Activated gamma-delta T cell treated with anti-CD3 and anti-CD28 coated beads, Interleukin-2, amount 50 U/mL, for 16 hours (primary cell): ENCODE measurements around the gene WWOX.

Experiments
- DNase-seq: peaks from one replicate; pipeline ENCODE4 v3.0.0-alpha.2; 2020; ENCODE audit warnings: low read depth

The WWOX gene

DNA sequence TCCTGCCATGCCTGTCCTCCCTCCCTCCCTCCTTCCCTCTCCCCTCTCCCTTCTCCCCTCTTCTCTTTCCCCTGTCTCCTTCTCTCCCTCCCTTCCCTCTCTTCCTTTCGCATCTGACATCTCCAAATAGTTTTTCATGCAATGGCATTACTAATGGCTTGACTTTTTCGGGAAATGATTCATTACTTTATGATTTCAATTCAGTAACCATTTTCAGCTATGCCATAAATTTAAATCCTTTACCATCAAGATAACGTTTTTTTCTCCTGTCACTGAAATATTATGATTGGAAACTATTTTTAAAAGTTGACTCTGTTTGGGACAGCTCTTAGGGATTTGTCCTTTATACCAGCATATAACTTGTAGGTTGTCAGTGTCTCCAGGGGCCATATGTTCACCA lies 201.0 kb downstream of the WWOX start:
- no peak for DNase-seq

DNA sequence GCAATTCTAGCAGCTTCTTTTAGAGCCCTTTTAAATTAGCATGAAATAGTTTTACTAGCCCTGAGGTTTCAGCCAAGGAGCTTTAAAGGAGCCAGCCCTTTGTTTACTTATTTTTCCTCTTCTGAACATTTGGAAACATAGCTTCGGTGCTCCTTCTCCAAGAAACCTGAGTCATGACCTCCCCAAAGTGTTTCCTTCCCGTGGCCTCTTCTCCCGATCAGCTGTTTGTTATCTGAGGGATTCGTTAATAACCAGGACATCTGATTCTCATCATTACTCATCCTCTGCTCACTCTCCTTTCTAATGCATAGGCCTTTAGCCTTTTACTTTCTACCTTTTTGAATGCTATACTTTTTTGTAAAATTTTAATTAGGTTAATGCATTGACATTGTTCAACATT lies 204.5 kb downstream of the WWOX start:
- no peak for DNase-seq

DNA sequence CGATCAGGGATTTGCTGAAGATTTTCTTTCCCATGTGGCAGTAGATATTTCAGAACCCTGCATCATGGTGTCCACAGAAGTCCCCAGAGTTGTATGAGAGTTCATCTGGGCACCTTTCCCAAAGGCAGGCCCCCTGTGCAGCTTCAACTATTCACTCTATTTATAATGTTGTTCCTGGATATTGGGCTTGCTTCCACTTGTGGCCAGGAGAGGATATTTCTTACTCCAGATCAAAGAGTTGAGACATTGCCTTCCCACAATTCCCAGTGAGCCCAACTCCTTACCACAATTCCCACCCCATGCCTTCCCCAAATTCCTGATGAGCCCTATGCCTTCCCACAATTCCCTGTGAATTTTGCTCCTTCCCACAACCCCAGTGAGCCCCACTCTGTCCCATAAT lies 206.9 kb downstream of the WWOX start:
- DNase-seq: no peak

DNA sequence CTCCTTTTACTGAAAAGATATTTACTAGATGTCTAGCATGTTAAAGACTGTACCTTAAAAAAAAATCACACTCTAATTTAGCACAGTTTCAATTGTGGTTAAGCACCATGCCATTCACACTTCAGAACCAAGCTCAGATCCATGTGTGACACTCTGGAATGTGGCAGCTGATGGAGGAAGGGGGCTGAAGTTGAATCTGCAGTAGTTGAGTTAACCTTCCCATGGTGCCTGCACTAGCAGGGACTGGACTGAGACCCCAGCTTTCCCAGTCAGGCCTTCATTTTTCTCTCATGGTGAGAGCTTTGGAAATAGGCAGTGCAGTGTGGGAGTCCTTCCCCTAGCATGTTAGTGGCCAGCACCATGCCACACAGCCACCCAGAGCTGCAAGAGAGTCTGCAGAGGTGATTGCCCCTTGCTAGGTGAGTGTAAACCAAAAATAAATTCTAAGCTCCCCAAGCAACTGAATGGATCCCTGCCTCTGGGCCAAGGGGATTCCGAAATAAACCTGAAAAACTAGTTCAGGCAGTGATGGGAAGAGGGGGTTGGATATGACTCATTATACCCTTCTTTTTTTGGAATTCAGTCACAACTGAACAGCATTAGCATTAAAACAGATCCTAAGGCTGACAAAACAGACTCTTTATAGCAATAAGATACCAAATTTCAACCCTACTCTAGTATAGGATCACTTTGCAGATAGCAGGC lies 208.5 kb downstream of the WWOX start:
- no peak for DNase-seq

DNA sequence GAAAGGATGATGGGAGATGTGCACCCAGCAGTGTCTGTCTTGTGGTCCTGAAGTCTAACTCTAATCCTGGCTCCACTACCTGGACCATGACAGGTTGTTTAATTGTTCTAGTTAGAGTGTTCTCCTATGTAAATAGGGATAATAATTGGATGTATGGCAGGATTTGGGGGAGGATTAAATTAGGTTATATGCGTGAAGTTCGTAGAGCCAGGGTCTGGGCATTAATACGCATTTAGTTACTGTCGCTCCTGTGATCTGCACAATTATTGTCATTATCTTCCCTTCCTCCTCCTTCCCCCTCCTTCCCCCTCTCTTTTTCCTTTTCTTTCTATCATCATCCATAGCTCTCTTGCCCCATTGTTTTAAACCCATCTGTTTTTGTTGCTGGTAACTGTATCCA lies 210.3 kb downstream of the WWOX start:
- DNase-seq: no peak

DNA sequence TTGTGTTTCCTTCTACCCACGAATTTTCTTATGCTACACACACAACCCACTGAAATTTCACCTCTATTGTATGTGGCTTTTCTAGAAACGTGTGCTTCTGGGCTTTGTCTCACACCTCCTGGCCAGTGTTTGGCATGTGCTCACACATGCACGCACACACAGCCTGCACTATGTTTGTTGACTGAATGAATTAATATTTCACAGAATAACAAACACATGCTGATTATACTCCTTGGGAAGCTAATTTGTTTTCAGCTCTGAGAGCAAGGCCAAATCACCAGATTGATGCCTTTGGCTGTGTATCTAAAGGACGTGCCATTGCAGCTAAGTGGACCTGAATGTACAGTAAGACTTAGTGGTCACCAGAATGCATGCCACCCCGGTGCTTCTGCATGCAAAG lies 210.7 kb downstream of the WWOX start:
- DNase-seq: no peak

DNA sequence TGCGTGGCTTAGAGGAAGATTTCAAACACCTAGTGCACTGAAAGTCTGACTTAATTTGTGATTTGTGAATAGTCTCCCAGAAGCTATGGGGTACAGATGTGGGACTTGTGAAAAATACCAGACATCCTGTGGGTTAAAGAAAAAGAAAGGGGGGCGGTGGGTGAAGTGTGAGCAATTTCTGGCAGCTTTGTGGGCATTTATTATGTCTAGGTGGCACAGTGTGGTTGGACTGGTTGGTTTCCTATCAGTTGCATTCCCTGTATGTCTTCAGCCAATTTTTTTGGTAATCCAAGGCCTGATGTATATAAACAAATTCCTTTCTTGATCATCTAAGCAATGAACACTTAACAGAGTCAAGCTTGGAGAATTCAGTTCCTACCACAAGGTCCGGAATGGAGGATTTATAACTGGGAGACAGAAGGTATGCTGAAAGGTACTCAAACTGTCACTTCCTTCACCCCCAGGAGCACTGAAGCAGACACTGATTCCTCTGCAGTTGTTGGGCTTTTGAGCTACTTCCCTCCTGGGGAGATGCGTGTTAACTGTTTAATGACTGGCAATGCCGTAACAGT lies 211.6 kb downstream of the WWOX start:
- no peak for DNase-seq

DNA sequence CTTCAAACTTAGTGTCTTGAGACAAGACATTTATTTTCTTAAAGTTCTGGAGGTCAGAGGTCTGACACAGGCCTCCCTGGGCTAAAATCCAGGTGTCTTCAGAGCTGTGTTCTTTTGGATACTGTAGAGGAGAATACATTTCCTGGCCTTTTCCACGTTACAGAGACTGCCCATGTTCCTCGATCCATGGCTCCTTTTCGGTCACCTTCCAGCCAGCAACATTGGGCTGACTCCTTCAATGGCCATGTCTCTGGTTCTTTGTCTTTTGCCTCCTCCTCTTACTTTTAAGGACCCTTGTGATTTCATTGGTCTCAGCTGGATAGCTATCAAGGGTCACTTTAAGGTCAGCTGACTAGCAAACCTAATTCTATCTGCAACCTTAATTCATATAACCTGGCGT lies 212.4 kb downstream of the WWOX start:
- DNase-seq: no peak

DNA sequence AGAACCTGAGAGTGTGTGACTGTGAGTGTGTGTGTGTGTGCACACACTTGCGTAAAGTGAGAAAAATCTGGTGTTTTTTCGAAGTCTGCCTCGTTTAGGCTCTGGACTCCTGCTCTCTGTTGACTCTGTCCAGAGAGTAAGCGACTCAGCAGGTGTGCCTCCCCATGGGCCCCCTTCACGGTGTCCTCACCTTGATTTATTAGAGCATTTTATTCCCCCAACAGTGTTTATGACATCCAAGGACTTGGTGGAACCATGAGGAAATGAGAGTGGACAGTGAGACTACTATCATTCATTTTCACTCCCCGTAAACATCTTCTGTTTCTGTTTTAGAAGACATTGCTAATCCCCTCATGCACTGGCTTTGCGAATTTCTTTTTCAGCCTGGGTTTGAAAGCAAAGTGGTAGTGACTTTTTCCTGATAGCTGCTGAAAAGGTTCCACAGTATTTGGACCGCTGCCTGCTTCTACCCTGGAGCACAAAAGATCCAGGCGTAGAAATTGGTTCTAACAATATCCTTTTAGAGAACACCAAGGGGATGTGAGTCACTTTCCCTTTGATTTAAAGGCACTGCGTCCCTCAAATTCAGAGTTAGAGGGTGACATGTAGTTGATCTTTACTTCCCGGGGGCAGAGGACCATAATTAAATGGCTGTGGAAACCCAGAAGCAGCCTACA lies 218.2 kb downstream of the WWOX start:
- DNase-seq: no peak

DNA sequence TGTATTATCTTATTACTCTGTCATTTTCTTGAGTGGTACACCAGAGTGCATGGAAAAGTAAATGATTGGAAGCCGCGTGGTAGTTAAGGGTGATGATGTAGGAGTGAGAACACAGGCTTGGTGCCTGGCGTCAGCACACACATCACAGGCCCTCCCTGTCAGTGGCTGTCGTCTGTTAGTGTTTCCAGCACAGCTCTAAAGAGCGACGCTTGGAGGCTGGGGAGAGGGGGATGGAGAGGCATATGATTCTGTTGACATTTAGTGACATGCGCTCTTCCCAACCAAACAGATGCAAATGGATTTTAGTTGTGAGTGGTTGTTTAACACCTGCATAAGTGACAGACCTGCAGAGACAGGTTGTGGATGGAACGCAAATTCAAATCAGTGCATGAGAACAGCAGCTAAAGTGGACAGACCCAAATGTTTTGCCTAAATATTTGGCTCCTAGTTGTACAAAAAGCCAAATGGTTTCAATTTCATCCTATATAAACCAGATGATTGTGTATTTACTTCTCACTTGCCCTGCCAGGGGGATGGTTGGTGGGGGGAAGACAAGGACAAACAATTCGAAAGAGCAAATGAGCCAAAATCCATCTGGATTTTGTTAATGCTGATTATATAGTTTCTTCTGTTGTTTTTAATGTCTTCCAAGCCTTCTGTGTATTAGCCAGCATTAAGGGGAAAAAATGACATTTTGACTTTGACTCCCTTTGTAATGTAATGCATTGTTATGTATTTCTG lies 222.3 kb downstream of the WWOX start:
- DNase-seq: no peak

DNA sequence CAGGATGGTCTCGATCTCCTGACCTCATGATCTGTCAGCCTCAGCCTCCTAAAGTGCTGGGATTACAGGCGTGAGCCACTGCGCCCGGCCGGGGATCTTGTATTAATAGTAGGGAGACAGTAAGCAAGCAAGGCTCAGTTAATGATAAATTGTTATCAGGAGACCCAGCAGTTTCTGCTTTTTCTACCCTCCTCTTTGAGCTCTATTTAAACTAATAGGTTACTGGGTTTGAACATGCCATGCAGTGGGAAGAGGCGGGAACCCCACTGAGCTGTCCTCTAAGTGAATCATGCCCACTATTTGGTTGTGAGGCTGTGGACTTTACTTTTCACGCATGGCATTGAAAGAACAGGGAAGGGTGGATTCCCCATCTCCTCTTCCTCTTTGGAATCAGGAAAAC lies 223.9 kb downstream of the WWOX start:
- no peak for DNase-seq

DNA sequence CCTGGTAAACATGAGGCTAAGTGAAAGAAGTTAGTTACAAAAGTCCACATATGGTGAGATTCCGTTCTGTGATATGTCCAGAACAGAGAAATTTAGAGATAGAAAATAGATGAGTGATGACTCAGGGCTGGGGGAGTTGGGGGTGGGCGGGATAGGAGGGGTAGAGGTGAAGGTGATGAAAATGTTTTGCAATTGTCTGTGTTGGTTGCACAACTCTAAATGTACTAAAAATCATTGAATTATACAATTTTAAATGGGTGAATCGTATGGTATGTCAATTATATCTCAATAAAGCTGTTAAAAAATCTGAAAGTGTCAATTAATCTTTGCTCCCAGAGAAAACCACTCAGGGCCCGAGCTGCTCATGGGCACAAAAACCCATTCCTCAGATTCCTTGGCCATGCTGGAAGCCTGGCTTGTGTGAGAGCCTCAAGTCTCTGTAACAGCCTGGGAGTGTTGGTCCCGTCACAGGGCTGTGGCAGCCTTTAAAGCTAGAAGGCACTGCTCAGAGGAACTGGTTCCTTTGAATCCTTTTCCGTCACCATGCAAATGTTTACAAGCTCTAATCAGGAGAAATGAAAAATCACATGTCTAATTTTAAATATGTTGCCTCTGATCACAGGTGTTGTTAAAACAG lies 225.3 kb downstream of the WWOX start:
- no peak for DNase-seq

DNA sequence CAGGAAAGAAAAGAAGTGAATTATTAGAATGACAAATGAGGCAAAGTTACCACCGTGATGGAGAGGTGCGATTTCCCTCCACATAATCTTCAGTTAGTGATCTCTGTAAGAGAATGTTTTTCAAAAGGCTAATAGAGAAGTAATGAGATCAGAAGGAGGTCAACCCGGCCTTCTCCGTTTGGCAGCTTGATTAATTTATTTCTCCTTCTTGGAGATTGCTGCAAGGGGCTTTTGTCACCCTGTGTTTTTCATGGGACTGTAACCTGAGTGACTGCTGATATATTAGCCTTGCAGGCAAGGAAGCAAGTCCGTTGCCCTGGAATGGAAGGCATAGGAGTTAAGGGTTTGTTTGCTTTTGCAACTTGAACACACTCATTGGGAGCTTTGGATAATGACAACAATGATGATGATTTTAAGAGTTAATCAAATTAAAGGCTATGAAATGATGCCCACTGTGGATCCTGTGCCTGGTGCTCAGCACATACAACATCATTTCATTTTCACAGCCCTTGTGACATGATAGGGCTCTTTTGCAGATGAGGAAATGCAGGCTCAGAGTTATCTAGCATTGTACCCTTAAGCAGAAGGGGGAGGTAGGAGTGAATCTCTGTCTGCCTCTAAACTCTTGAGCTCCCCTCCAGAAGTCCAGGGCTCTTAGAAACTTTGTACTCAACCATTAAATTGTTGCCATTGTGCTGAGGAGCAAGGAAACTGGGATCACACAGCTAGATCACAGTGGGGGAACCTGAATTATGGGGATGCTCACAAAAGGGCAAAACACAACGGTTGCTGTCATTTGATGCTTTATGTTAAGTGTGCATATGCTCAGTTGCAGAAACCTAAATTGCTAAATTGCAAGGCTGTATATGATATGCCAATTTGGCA lies 226.3 kb downstream of the WWOX start:
- DNase-seq: no peak

DNA sequence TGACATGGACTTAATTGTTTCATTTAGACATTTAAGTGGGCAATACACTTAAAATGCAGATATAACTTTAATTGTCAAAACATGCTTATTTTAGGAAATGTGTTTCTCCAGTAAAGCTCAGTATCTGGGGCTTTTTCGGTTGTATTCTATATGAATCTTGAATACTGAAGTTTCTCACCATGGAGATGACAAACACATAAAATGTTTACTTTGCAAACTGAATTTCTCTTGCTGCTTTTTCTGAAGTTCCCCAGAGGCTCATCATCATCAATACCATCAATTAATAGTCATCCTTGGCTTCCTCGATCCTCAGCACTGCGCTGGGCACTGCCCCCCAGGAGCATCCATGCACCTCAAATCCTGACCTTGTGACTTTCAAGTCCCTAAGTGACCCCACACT lies 227.3 kb downstream of the WWOX start:
- DNase-seq: no peak

DNA sequence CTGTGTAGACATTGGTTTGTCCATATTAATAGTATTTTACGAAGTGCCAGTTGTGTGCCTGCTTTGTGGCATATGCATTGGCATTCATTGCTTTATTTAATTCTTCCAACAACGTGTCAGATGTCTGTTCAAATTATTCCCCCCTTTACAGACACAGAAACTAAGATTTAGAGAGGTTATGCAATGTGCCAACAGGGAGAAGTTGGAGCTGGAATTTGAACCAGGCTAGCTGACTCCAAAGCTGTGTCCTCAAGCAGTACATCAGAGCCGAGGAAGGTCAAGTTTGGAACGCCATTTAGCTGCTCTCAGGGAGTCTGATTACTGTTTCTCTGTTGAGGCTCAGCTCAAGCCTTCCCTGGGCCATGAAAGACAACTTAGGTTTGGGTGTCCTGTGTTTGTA lies 232.3 kb downstream of the WWOX start:
- DNase-seq: no peak

DNA sequence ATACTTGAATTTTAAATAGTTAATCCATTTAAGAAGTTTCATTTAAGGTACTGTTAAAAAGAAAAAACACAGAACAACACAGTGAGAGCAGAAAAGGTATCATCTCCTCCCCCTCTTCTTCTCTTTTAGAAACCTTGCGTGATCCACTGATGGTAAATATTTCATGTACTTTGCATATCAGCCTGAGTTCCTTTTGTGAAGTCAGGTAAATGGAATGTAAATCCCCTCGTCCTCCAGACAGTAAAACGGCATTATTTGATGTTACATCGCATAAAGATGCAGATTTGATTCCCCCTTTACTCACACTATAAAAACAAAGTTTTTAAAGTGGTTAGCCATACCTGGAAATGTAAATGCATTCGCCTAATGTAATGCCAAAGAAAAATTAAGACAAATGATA lies 234.4 kb downstream of the WWOX start:
- no peak for DNase-seq

DNA sequence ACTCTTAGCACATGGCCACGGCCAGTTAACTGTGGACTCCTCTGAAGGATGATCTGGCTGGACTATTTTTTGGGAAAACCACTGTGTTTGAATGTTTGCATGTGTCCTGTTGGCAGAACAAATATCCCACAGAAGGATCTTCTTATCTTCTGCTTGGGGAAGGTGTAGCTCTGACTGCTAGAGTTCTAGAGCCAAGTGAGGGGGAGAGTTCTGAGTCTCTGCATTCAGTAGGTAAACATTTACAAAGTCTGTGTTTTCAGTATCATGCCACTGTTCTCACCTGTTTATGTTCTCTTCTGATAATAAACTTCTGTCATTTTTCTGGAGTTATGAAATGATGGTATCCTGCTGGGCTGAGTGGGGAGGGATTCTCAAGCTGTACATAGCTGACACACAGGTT lies 241.1 kb downstream of the WWOX start:
- no peak for DNase-seq

DNA sequence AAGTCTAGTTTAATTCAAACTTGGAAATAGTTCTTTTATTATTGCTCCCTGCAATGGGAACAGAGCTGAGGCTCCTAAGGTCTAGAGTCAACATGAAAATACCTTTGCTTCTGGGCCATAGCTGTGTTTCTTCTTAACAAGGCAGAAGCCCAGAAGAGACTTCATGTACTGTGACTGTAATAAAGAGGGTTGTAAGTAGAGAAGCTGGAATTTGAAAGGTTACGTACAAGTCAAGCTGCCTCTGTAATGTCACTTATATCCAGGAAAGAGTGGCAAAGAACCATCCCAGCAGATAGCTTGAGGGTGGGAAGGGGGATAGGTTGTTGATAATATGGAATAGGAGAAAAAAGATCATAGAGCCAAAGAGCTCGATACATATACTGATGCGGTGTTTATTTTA lies 248.6 kb downstream of the WWOX start:
- DNase-seq: no peak

DNA sequence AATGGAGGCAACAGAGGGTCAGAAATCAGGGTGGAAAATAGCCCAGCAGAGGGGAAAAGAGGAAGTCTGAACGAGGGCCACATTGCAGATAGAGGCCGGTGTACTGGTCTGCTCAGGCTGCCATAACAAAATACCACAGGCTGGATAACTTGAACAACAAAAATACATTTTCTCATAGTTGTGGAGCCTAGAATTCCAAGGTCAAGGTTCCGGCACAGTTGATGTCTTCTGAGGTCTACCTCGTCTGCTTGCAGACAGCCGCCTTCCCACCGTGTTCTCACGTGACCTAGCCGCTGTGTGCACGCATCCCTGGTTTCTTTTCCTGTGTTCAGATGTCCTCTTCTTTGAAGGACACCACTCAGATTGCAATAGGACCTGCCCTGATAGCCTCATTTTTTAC lies 249.4 kb downstream of the WWOX start:
- no peak for DNase-seq

DNA sequence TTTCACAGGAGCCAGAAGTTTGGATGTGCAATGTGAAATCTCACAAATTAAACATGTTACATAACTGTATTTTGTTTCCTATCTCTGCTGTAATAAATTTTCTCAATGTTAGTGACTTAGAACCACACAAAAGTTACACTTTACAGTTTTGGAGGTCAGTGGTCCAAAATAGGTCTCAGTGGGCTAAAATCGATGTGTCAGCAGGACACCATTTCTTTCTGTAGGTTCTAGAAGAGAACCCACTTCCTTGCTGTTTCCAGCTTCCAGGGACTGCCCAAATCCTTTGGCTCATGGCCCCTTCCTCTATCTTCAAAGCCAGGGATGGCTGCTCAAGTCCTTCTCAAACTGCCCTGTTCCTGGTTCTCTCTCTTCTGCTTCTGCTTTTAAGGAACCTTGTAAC lies 252.7 kb downstream of the WWOX start:
- DNase-seq: no peak

DNA sequence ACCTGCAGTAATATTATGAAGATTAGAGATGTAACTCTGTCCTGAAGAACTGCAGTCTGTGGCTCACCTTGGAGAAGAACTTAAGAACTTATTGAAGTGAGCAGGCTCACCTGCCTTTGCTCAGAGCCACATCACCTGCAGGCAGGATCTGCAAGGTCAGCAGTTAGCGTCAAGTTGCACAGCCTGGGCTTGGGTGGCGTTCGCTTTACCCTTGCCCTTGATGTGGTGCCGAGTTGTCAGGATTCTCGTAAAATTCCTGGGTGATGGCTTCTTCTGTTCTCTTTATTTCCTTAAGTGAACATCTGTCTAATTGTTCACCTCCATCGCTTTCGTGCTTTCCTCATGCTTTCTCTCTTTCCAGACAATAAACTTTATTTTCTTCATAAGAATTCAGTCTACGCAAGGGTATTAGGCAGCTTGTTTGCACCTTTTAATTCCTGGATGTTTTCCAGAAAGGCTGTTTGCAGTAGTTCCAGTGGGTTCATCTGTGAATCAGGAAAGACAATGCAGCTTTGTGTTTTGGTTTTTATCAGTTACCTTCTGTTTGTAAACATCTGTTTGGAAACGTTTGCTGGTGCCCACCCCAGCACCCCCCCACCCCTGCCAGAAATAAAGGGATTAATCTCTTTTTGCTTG lies 254.3 kb downstream of the WWOX start:
- no peak for DNase-seq
